Activated B cell treated with CpG ODN at 0.5 μM for 24 hours (primary cell): ENCODE data around the gene MAN1A1. TPM values are rescaled to one million over a fixed set of nuclear protein-coding genes. Genes with fewer than 3 reads are reported as not detected.

Experiments
- ATAC-seq: fragments of 200-7000 bp; cut with Tn5 transposase; one replicate; pipeline ENCODE4 v1.10.0; 2021; ENCODE audit warnings: low read depth, mild to moderate bottlenecking, moderate library complexity
- CTCF ChIA-PET: fragments of 350-600 bp; sonication (Branson Sonifier 250); formaldehyde crosslinking; loops from one replicate; lab custom pipeline; 2021; ENCODE audit warnings: antibody characterized with exemption; lab: Charles Lee
- POLR2A ChIA-PET: fragments of 350-600 bp; sonication (Branson Sonifier 250); formaldehyde crosslinking; loops from one replicate; lab custom pipeline; 2021; ENCODE audit warnings: antibody characterized with exemption; lab: Charles Lee
- DNase-seq: peaks from one replicate; pipeline ENCODE4 v3.0.0; 2022
- H3K27ac Mint-ChIP-seq: one replicate; pipeline ENCODE4 v1.8.0; 2020; ENCODE audit warnings: mixed read lengths
- H3K27me3 Mint-ChIP-seq: one replicate; pipeline ENCODE4 v1.8.0; 2021; ENCODE audit warnings: mixed read lengths
- H3K36me3 Mint-ChIP-seq: one replicate; pipeline ENCODE4 v1.8.0; 2021; ENCODE audit warnings: low read depth, mixed read lengths
- H3K4me1 Mint-ChIP-seq: one replicate; pipeline ENCODE4 v1.8.0; 2021; ENCODE audit warnings: mixed read lengths
- H3K4me3 Mint-ChIP-seq: one replicate; pipeline ENCODE4 v1.8.0; 2020; ENCODE audit warnings: mild to moderate bottlenecking, mixed read lengths
- H3K9me3 Mint-ChIP-seq: one replicate; pipeline ENCODE4 v1.8.0; 2020; ENCODE audit warnings: mixed read lengths
- intact Hi-C: fragments of 100-400 bp; cut with micrococcal nuclease; formaldehyde crosslinking; loops from one replicate; pipeline ENCODE4 v1.15.1; 2024
- total RNA-seq: library from RNA; stranded (reverse); gene quantifications from 2 replicates; pipeline ENCODE4 v1.2.3, GENCODE V29; 2022
- TF ChIP-seq, protein P1 (sequence below): fragments of 200-600 bp; IDR thresholded peaks from one replicate; pipeline ENCODE4 v1.8.0; 2022; ENCODE audit warnings: antibody characterized with exemption, mild to moderate bottlenecking

Gene MAN1A1
- total RNA-seq, 1 donor from 2014 or later = 18.1 TPM

DNA sequence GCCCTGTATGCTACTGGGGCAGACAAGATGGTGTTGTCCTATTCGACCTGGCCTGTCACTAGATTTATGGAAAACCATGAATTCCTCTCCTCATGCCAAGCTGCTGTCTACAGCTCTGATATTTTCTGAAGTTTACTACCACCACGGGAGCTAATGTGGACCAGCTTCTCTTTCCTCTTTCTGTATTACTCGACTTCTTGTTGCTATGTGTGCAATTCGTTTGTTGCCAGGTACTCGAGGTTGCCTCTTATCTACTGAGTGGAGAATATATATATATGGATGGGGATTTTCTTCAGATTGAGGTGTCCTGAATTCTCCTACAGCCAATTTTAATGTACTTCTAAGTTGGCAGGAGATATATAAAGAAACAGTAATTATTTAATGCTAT, 34.7 kb downstream of the MAN1A1 start:
- H3K27ac Mint-ChIP-seq = peak overlapping the region; percentile 81
- ATAC-seq = peak; percentile 66
- H3K4me1 Mint-ChIP-seq = peaks cover 39% of the 10 kb centered on the region
- peak overlapping the region; percentile 42 for H3K4me3 Mint-ChIP-seq
- H3K36me3 Mint-ChIP-seq = no peaks in the 10 kb centered on the region
- DNase-seq = no peak
- TF ChIP-seq, protein P1, sequence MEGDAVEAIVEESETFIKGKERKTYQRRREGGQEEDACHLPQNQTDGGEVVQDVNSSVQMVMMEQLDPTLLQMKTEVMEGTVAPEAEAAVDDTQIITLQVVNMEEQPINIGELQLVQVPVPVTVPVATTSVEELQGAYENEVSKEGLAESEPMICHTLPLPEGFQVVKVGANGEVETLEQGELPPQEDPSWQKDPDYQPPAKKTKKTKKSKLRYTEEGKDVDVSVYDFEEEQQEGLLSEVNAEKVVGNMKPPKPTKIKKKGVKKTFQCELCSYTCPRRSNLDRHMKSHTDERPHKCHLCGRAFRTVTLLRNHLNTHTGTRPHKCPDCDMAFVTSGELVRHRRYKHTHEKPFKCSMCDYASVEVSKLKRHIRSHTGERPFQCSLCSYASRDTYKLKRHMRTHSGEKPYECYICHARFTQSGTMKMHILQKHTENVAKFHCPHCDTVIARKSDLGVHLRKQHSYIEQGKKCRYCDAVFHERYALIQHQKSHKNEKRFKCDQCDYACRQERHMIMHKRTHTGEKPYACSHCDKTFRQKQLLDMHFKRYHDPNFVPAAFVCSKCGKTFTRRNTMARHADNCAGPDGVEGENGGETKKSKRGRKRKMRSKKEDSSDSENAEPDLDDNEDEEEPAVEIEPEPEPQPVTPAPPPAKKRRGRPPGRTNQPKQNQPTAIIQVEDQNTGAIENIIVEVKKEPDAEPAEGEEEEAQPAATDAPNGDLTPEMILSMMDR = no peak
- intact Hi-C loops = loop anchor here (1.0 kb wide), 1 partner anchor 33 kb away; no protein-coding TSS in a partner anchor
- no peaks in the 10 kb centered on the region for H3K9me3 Mint-ChIP-seq
- ChIA-PET CTCF (interaction anchor here (1.3 kb wide), 1 partner anchor 20 kb away, joined by 4 read pairs; no protein-coding TSS in a partner anchor), POLR2A (interaction anchor here (0.6 to 3.5 kb wide), 3 partner anchors 20 to 78 kb away, joined by 4 to 30 read pairs (median 5); partner anchors contain the start of gene MAN1A1)
- H3K27me3 Mint-ChIP-seq = no peaks in the 10 kb centered on the region

DNA sequence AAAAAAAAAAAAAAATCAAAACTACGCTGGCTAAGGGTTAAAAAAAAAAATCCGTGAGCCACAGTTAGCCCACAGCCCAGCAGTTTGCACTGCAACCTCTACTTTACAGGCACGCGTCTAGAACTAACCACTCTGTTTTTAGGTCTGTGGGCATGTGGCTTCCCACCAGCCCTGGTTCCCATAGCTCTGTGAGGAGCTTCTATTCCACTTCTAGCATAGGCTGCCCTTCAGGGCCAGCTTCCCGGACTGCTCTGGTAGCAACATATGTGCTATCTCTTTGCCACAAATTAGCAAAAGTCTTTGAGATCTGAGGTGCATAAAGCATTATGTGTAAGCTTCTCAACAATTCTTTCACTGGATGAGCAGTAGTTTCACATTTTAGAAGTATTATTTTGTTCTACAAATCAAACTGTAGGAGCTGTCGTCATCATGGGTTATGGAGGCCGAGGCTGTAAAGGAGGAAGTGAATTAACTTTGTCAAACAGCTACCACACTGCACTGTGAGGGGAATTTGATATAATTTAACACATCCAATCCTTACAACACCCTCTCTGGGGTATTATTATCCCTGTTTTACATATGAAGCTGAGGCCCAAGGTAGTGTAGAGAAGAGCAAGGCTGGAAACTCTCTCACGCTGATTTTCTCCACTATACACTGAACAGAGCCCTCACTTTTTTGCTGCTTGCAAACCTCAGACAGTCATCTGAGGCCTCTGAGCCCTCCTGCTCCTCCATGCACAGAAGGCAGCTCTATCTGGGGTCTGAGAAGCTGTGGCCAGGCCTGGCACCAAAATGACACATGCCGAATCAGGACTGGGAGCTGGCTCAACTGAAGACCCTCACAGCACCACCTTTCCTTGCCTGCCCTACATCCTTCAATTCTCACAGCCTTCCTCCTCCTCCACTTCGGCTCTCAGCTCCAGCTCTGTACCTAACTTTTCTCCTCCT, 35.4 kb downstream of the MAN1A1 start:
- intact Hi-C loops = loop anchor here (1.0 kb wide), 1 partner anchor 34 kb away; no protein-coding TSS in a partner anchor
- DNase-seq = peak; percentile 23
- Mint-ChIP-seq H3K27ac (peak overlapping the region; percentile 81), H3K36me3 (no peaks in the 10 kb centered on the region), H3K4me3 (peak overlapping the region; percentile 42), H3K27me3 (no peaks in the 10 kb centered on the region), H3K9me3 (no peaks in the 10 kb centered on the region), H3K4me1 (peaks cover 44% of the 10 kb centered on the region)
- TF ChIP-seq, protein P1 = no peak
- peak; percentile 74 for ATAC-seq
- POLR2A ChIA-PET = interaction anchor here (0.7 to 3.5 kb wide), 4 partner anchors 10 to 421 kb away, joined by 3 to 30 read pairs (median 4); partner anchors contain the start of genes ASF1A and MAN1A1
- CTCF ChIA-PET = interaction anchor here (1.3 kb wide), 1 partner anchor 20 kb away, joined by 4 read pairs; no protein-coding TSS in a partner anchor

DNA sequence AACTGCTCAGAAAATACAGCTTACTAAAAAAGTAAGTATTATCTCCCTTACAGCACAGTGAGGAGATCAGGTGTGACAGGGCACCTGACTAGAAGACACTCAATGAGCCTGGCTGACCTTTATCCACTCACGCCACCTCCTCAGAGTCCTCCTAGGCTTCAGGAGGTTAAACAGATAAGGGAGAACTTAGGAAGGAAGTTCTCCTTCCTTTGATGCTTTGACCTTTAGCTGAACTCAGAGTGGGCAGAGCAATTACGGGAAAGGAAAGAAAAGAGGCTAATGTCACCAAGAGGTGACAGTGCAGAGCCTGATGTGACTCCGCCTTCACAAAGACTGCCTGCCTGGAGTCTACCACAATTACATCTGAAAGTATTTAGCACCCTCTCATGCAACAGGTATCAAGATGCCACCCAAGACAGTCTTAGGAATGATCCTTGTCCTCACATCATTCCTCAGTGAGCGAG, 36.7 kb downstream of the MAN1A1 start:
- intact Hi-C loops = no loop called here
- POLR2A ChIA-PET = interaction anchor here (3.5 kb wide), 1 partner anchor 36 kb away, joined by 30 read pairs; the partner anchor contains the start of gene MAN1A1
- Mint-ChIP-seq H3K36me3 (no peaks in the 10 kb centered on the region), H3K4me3 (no peak overlapping the region), H3K27me3 (no peaks in the 10 kb centered on the region), H3K4me1 (peaks cover 44% of the 10 kb centered on the region), H3K27ac (peak overlapping the region; percentile 74), H3K9me3 (no peaks in the 10 kb centered on the region)
- CTCF ChIA-PET = no interaction called here
- ATAC-seq (no peak), DNase-seq (no peak)
- TF ChIP-seq, protein P1 = no peak

GRCh38 chr6:119312441-119312840, 37.1 kb downstream of the MAN1A1 start:
- no peak for ATAC-seq
- POLR2A ChIA-PET = interaction anchor here (3.5 kb wide), 1 partner anchor 37 kb away, joined by 30 read pairs; the partner anchor contains the start of gene MAN1A1

More at GRCh38 chr6:119312441-119312840, 37.1 kb downstream of the MAN1A1 start:
- no peak for DNase-seq
- no peak overlapping the region for H3K4me3 Mint-ChIP-seq
- H3K36me3 Mint-ChIP-seq = no peaks in the 10 kb centered on the region
- intact Hi-C loops = no loop called here
- no peaks in the 10 kb centered on the region for H3K9me3 Mint-ChIP-seq
- no peaks in the 10 kb centered on the region for H3K27me3 Mint-ChIP-seq
- H3K27ac Mint-ChIP-seq = no peak overlapping the region
- H3K4me1 Mint-ChIP-seq = peaks cover 44% of the 10 kb centered on the region
- TF ChIP-seq, protein P1 = no peak
- CTCF ChIA-PET = no interaction called here
